ENCODE measurements around the gene TMEM240.
"Not testable (repeated sequence)": the region's sequence is repeated elsewhere in the genome, so short reads cannot be mapped to it uniquely, and the experiment has no call there.

TMEM240 gene

GRCh38 chr1:1536938-1537546 lies 3.4 kb downstream of the TMEM240 start:
- Mint-ChIP-seq H3K27ac (no peak overlapping the region), H3K27me3 (no peaks in the 10 kb centered on the region)

GRCh38 chr1:1536019-1536937 lies 4.1 kb downstream of the TMEM240 start:
- Mint-ChIP-seq H3K27me3 (no peaks in the 10 kb centered on the region), H3K9me3 (peaks cover 5 to 7% of the 10 kb centered on the region in 2 donors), H3K4me1 (no peaks in the 10 kb centered on the region), H3K4me3 (no peak overlapping the region), H3K27ac (no peak overlapping the region)
- no peak for DNase-seq
- ATAC-seq: peak; percentile 6

More at GRCh38 chr1:1536938-1537546, 3.4 kb downstream of the TMEM240 start:
- Mint-ChIP-seq H3K4me1 (no peaks in the 10 kb centered on the region), H3K4me3 (no peak overlapping the region), H3K9me3 (peaks cover 1 to 4% of the 10 kb centered on the region in 2 donors)
- DNase-seq: no peak
- ATAC-seq: no peak

GRCh38 chr1:1535201-1536018 lies 5.0 kb downstream of the TMEM240 start:
- peak overlapping the region in 1 of 2 donors; percentile 42 for H3K27ac Mint-ChIP-seq
- no peak overlapping the region for H3K4me3 Mint-ChIP-seq
- H3K4me1 Mint-ChIP-seq: no peaks in the 10 kb centered on the region
- H3K27me3 Mint-ChIP-seq: no peaks in the 10 kb centered on the region
- DNase-seq (no peak), ATAC-seq (peak; percentile 13)
- peaks cover 5 to 7% of the 10 kb centered on the region in 2 donors for H3K9me3 Mint-ChIP-seq

GRCh38 chr1:1534401-1535154 lies 5.8 kb downstream of the TMEM240 start:
- ATAC-seq: peak; percentile 10
- H3K27me3 Mint-ChIP-seq: no peaks in the 10 kb centered on the region

GRCh38 chr1:1533894-1534291 lies 6.5 kb downstream of the TMEM240 start:
- H3K27me3 Mint-ChIP-seq, H3K4me1 Mint-ChIP-seq: not testable (repeated sequence)

More at GRCh38 chr1:1534401-1535154, 5.8 kb downstream of the TMEM240 start:
- Mint-ChIP-seq H3K9me3 (peaks cover 5 to 7% of the 10 kb centered on the region in 2 donors), H3K27ac (peak overlapping the region in 1 of 2 donors; percentile 19), H3K4me1 (no peaks in the 10 kb centered on the region), H3K4me3 (no peak overlapping the region)
- no peak for DNase-seq

GRCh38 chr1:1533176-1533893 lies 7.1 kb downstream of the TMEM240 start:
- H3K27me3 Mint-ChIP-seq, ATAC-seq, H3K4me1 Mint-ChIP-seq, H3K27ac Mint-ChIP-seq, H3K9me3 Mint-ChIP-seq, DNase-seq, H3K4me3 Mint-ChIP-seq: not testable (repeated sequence)

More at GRCh38 chr1:1533894-1534291, 6.5 kb downstream of the TMEM240 start:
- H3K27ac Mint-ChIP-seq, DNase-seq, ATAC-seq, H3K9me3 Mint-ChIP-seq, H3K4me3 Mint-ChIP-seq: not testable (repeated sequence)

- Mint-ChIP-seq H3K4me3 (no peak overlapping the region), H3K9me3 (peaks cover 5 to 7% of the 10 kb centered on the region in 2 donors), H3K4me1 (no peaks in the 10 kb centered on the region), H3K27ac (peak overlapping the region in 1 of 2 donors; percentile 9), H3K27me3 (no peaks in the 10 kb centered on the region)
- ATAC-seq (no peak), DNase-seq (no peak)
These were observed 8.5 kb downstream of the TMEM240 start for GRCh38 chr1:1531947-1532346.

GRCh38 chr1:1529936-1530335 lies 10.5 kb downstream of the TMEM240 start:
- H3K4me1 Mint-ChIP-seq: no peaks in the 10 kb centered on the region
- no peaks in the 10 kb centered on the region for H3K27me3 Mint-ChIP-seq
- no peak overlapping the region for H3K4me3 Mint-ChIP-seq
- ATAC-seq (no peak), DNase-seq (no peak)
- no peak overlapping the region for H3K27ac Mint-ChIP-seq
- peaks cover 5 to 7% of the 10 kb centered on the region in 2 donors for H3K9me3 Mint-ChIP-seq

GRCh38 chr1:1529321-1529720 lies 11.1 kb downstream of the TMEM240 start:
- Mint-ChIP-seq H3K27me3 (no peaks in the 10 kb centered on the region), H3K27ac (no peak overlapping the region), H3K4me3 (no peak overlapping the region), H3K9me3 (peaks cover 5 to 7% of the 10 kb centered on the region in 2 donors), H3K4me1 (no peaks in the 10 kb centered on the region)
- DNase-seq (no peak), ATAC-seq (no peak)

GRCh38 chr1:1528301-1529267 lies 11.8 kb downstream of the TMEM240 start:
- Mint-ChIP-seq H3K9me3 (peaks cover 5 to 7% of the 10 kb centered on the region in 2 donors), H3K27ac (no peak overlapping the region), H3K27me3 (no peaks in the 10 kb centered on the region), H3K4me1 (no peaks in the 10 kb centered on the region), H3K4me3 (no peak overlapping the region)
- DNase-seq (no peak), ATAC-seq (no peak)

- DNase-seq (no peak), ATAC-seq (no peak)
- peaks cover 5 to 6% of the 10 kb centered on the region in 2 donors for H3K9me3 Mint-ChIP-seq
- no peak overlapping the region for H3K4me3 Mint-ChIP-seq
- no peaks in the 10 kb centered on the region for H3K27me3 Mint-ChIP-seq
- H3K4me1 Mint-ChIP-seq: no peaks in the 10 kb centered on the region
- H3K27ac Mint-ChIP-seq: peak overlapping the region in 1 of 2 donors; percentile 56
These were observed 13.2 kb downstream of the TMEM240 start for GRCh38 chr1:1527092-1527816.

- not testable (repeated sequence) for H3K4me1 Mint-ChIP-seq, H3K9me3 Mint-ChIP-seq, H3K27me3 Mint-ChIP-seq, ATAC-seq, H3K4me3 Mint-ChIP-seq, H3K27ac Mint-ChIP-seq, DNase-seq
These were observed 13.9 kb downstream of the TMEM240 start for GRCh38 chr1:1526476-1526875.

Measured in stimulated activated naive CD8-positive, alpha-beta T cell treated with anti-CD3 and anti-CD28 coated beads, Interleukin-15, amount 100 ng/mL, for 72 hours (primary cell).